Gastroesophageal sphincter (tissue), 4 donors: ENCODE measurements around the gene ZCCHC24. TPM values are rescaled to one million over a fixed set of nuclear protein-coding genes. Genes with fewer than 3 reads are reported as not detected.

Experiments
- ATAC-seq: fragments of 150-250 bp; one replicate; pipeline ENCODE4 v1.9.1; 2016; ENCODE audit warnings: mild to moderate bottlenecking, moderate library complexity
- H3K27ac ChIP-seq, 4 donors: fragments of 200-600 bp; sonication (generic) in 3 of 4; 1 replicate in 3 of 4; 2 replicates in 1 of 4; pipeline ENCODE4 v1.5.1; 2016 to 2019
- H3K27me3 ChIP-seq: fragments of 200-600 bp; sonication (generic); one replicate; pipeline ENCODE4 v1.5.1; 2019
- H3K36me3 ChIP-seq, 2 donors: fragments of 200-600 bp; sonication (generic); one replicate each; pipeline ENCODE4 v1.5.1; 2019; ENCODE audit warnings: control low read depth in 1 of 2
- H3K4me1 ChIP-seq, 3 donors: fragments of 200-600 bp; sonication (generic); 1 replicate in 2 of 3; 2 replicates in 1 of 3; pipeline ENCODE4 v1.5.1; 2016 to 2019; ENCODE audit warnings: control low read depth in 2 of 3
- H3K4me3 ChIP-seq, 2 donors: fragments of 200-600 bp; sonication (generic); one replicate each; pipeline ENCODE4 v1.5.1; 2019; ENCODE audit warnings: mild to moderate bottlenecking in 1 of 2, moderate library complexity in 1 of 2
- H3K9me3 ChIP-seq, 3 donors: fragments of 200-600 bp; sonication (generic); one replicate each; pipeline ENCODE4 v1.5.1; 2017 to 2019; ENCODE audit warnings: control low read depth in 2 of 3
- EP300 ChIP-seq: sonication (generic); formaldehyde crosslinking; IDR thresholded peaks from one replicate; pipeline ENCODE4 v1.6.1; 2017; ENCODE audit warnings: antibody characterized with exemption, mild to moderate bottlenecking
- POLR2A ChIP-seq, 2 donors: fragments of 450-650 bp; IDR thresholded peaks; one replicate each; pipeline ENCODE4 v1.6.1; 2017; ENCODE audit warnings: antibody characterized with exemption in 2 of 2, mild to moderate bottlenecking in 2 of 2, moderate library complexity in 1 of 2
- POLR2AphosphoS5 ChIP-seq: sonication (generic); formaldehyde crosslinking; IDR thresholded peaks from one replicate; pipeline ENCODE4 v1.6.1; 2017; ENCODE audit warnings: antibody characterized with exemption
- WGBS, 2 donors: methylation state at CpG; one replicate each; pipeline ENCODE4 v1.1.5; 2018; ENCODE audit warnings: low coverage in 1 of 2; 5-methylcytosine and 5-hydroxymethylcytosine counted together
- total RNA-seq, 4 donors: library from RNA; depleted of rRNA; stranded (reverse); fragments of >200 nt; gene quantifications; one replicate each; pipeline ENCODE4 v1.1.0, GENCODE V29; 2016
- TF ChIP-seq, protein P1 (sequence below), 4 experiments: fragments of 200-600 bp in 2 of 4; fragments of 450-650 bp in 2 of 4; sonication (generic) in 1 of 4; IDR thresholded peaks; one replicate each; pipeline ENCODE4 v1.5.1; 2017 to 2019; ENCODE audit warnings: antibody characterized with exemption in 4 of 4, mild to moderate bottlenecking in 2 of 4, moderate library complexity in 2 of 4

ZCCHC24 gene
- total RNA-seq, 4 donors from 2014 or later = 60.5 to 186 (median 84.1) TPM

DNA sequence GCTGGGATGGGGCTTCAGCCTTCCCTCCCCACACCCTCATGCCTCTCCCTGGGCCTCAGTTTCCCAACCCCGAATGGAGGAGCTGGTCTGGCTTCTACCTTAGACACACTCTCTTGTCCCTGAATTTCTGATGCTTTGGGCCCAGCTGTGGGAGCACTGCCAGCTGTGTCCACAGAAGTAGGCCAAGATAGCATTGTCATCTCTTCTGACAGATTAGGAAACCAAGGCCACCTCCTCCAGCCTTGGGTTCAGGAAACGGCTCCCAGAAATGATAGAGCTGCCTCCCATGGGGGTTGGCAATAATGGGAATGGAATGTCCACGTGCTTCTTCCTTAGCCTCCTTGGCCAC lies 96.8 kb downstream of the ZCCHC24 start:
- peaks cover 0 to 47% of the 10 kb centered on the region in 2 donors for H3K36me3 ChIP-seq
- H3K4me1 ChIP-seq = peaks cover 0 to 36% (median 17%) of the 10 kb centered on the region in 3 donors
- WGBS, 2 donors = 35% methylated on average over 2 of the region's 3 CpGs; no CpG with 5 or more reads in 1 of the 2 donors
- no peaks in the 10 kb centered on the region for H3K27me3 ChIP-seq
- no peak for ATAC-seq
- H3K9me3 ChIP-seq = no peaks in the 10 kb centered on the region
- TF ChIP-seq POLR2A (IDR thresholded peaks at IDR 0.05) (no peak), POLR2AphosphoS5 (no peak), EP300 (no peak)
- TF ChIP-seq, protein P1, sequence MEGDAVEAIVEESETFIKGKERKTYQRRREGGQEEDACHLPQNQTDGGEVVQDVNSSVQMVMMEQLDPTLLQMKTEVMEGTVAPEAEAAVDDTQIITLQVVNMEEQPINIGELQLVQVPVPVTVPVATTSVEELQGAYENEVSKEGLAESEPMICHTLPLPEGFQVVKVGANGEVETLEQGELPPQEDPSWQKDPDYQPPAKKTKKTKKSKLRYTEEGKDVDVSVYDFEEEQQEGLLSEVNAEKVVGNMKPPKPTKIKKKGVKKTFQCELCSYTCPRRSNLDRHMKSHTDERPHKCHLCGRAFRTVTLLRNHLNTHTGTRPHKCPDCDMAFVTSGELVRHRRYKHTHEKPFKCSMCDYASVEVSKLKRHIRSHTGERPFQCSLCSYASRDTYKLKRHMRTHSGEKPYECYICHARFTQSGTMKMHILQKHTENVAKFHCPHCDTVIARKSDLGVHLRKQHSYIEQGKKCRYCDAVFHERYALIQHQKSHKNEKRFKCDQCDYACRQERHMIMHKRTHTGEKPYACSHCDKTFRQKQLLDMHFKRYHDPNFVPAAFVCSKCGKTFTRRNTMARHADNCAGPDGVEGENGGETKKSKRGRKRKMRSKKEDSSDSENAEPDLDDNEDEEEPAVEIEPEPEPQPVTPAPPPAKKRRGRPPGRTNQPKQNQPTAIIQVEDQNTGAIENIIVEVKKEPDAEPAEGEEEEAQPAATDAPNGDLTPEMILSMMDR (IDR thresholded peaks at IDR 0.05) = no peak
- H3K4me3 ChIP-seq = peak overlapping the region in 1 of 2 donors; percentile 89
- peak overlapping the region in 3 of 4 donors; percentile 91 to 92 (median 91) for H3K27ac ChIP-seq

DNA sequence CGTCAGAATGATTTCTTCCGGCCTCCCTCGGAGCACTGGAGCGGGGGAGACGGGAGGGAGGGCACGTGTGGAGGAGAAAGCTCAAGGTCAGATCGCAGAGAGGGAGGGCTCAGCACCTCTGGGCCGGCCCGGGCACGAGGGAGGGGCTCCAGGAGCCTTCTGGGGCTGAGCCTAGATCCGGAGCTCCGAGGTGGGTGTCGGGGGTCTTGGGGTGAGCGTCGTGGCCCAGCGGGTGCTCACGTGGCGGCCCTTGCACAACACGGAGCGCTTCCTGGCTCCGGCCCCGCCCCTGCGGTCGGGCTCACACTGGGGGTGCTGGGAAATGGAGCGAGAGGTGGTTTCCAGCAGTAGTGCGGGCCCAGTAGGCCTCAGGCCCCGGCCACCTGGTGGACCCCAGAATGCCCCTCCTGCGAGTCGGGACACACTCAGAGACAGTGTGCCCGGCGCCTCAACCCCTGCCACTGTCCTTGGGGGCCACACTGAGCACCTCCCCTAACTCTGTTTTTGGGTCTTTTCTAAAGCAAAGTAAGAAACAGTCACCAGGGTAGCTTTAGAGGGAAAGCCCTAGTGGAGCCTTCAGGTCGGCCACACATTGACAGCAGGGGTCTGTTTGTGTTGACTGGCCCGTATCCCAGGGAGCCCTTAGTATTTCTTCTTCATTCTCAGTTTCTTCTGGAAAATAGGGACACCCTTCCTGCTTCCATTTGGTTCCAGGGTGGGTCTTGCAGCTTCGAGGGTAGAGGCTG lies 97.4 kb downstream of the ZCCHC24 start:
- peaks cover 0 to 40% (median 17%) of the 10 kb centered on the region in 3 donors for H3K4me1 ChIP-seq
- H3K27ac ChIP-seq = peak overlapping the region; percentile 36 to 92 (median 91)
- H3K27me3 ChIP-seq = no peaks in the 10 kb centered on the region
- peak; percentile 70 for ATAC-seq
- H3K9me3 ChIP-seq = no peaks in the 10 kb centered on the region
- H3K36me3 ChIP-seq = peaks cover 0 to 42% of the 10 kb centered on the region in 2 donors
- 20 to 36% methylated on average over 1 to 2 of the region's 34 CpGs for WGBS, 2 donors
- TF ChIP-seq POLR2AphosphoS5 (peak; percentile 63), EP300 (no peak), POLR2A (IDR thresholded peaks at IDR 0.05) (no peak)
- TF ChIP-seq, protein P1 (IDR thresholded peaks at IDR 0.05) = no peak
- H3K4me3 ChIP-seq = peak overlapping the region; percentile 45 to 89

DNA sequence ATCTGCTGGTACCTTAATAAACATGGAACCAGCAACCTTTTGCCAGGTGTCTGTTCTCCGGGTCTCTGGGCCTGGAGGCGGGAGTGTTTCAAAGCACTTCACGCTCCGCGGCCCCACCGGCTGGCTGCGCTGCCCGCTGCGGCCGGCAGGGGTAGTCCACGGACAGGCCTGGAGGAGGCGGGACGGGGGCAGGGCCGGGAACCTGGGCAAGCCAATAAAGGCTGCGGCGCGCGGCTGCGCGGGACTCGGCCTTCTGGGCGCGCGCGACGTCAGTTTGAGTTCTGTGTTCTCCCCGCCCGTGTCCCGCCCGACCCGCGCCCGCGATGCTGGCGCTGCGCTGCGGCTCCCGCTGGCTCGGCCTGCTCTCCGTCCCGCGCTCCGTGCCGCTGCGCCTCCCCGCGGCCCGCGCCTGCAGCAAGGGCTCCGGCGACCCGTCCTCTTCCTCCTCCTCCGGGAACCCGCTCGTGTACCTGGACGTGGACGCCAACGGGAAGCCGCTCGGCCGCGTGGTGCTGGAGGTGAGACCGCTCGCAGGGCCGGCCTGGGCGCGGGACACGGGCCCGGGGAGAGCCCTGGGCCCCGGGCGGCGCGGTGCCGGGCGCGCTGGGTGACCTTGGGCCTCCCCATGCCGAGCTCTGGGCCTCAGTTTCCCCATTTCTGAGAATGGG lies 98.1 kb downstream of the ZCCHC24 start, which contains the start of gene PPIF:
TSS of gene PPIF (plus strand) at position 244 of the 668 bp plus-strand sequence. CDS start at position 324, 80 bp downstream.
- WGBS, 2 donors = 0% methylated on average over 3 to 6 of the region's 77 CpGs
- Histone ChIP-seq H3K9me3 (no peaks in the 10 kb centered on the region), H3K4me1 (peaks cover 0 to 48% (median 17%) of the 10 kb centered on the region in 3 donors), H3K27me3 (no peaks in the 10 kb centered on the region), H3K4me3 (peak within 1 kb of the TSS; percentile 45 to 89), H3K36me3 (peaks cover 0 to 35% of the 10 kb centered on the region in 2 donors), H3K27ac (peak within 1 kb of the TSS; percentile 36 to 92 (median 91))
- ATAC-seq = peak; percentile 93
- TF ChIP-seq POLR2A (IDR thresholded peaks at IDR 0.05) (peak; percentile 75), POLR2AphosphoS5 (peak; percentile 77), EP300 (no peak)
- TF ChIP-seq, protein P1 (IDR thresholded peaks at IDR 0.05) = peak in 3 of 4 experiments; percentile 98

DNA sequence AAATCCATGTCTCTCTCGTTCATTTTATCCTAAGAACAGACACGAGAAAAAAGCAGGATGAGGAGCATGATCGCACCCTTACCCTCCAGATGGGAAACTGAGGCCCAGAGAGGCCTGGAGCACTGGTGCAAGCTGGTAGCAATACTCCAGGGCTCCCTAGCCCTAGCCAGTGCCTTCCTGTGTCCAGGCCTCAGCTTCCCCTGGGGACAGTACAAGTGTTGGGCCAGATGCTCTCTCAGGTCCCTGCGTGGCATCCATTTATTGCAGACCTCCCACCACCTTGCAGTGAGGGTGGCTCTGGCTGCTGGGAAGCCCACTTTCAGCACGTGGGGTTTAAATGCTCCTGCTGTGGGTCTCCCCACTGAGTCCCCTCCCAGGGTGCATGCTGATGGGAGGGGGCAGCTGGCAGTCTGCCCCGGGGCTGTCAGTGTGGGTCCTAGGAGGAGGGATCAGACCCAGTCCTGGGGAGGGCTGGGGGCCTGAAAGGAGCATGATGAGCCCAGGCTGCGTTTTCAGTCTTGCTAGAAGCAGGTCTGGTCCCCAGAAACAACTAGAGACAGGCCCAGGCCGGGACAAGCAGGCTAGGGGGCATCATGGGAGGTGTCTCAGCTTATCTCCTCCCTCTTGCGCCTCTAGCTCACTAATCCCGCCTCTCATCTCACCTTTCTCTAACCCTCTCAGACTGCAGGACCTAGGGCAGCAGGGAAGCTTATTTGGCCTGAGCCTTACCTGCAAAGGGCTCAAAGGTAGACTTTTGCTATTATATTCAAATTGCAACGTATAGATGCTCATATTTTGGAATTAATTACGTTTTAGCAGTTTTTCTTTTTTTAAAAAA lies 98.8 kb downstream of the ZCCHC24 start:
- no peak overlapping the region for H3K27ac ChIP-seq
- H3K4me1 ChIP-seq = peaks cover 0 to 55% (median 17%) of the 10 kb centered on the region in 3 donors
- peak overlapping the region in 1 of 2 donors; percentile 89 for H3K4me3 ChIP-seq
- H3K27me3 ChIP-seq = no peaks in the 10 kb centered on the region
- no peaks in the 10 kb centered on the region for H3K9me3 ChIP-seq
- TF ChIP-seq POLR2A (IDR thresholded peaks at IDR 0.05) (no peak), EP300 (no peak), POLR2AphosphoS5 (no peak)
- TF ChIP-seq, protein P1 (IDR thresholded peaks at IDR 0.05) = no peak
- no peak for ATAC-seq
- 22 to 35% methylated on average over 3 to 4 of the region's 12 CpGs for WGBS, 2 donors
- H3K36me3 ChIP-seq = peaks cover 0 to 27% of the 10 kb centered on the region in 2 donors
